HL-60 (cell line): ENCODE results near the gene CSKMT.

Experiments
- DNase-seq, 2 experiments: peaks; one replicate each; pipeline ENCODE4 v3.0.0-alpha.2; 2010 to 2020; ENCODE audit warnings: low read depth in 1 of 2, low spot score in 1 of 2
- H3K27ac ChIP-seq: fragments of 250-450 bp; sonication (Bioruptor Pico); replicated peaks from 2 replicates; pipeline ENCODE4 v1.5.1; 2020; ENCODE audit warnings: mild to moderate bottlenecking, moderate library complexity
- H3K27me3 ChIP-seq: fragments of 250-450 bp; sonication (Bioruptor Pico); 2 replicates; pipeline ENCODE4 v1.5.1; 2021; ENCODE audit warnings: mild to moderate bottlenecking, moderate library complexity; ENCODE audit not compliant: insufficient read depth, poor library complexity, severe bottlenecking
- H3K4me3 ChIP-seq: replicated peaks from 2 replicates; pipeline ENCODE4 v1.5.1; 2011; ENCODE audit warnings: mild to moderate bottlenecking, control low read depth, low read length; ENCODE audit not compliant: insufficient read depth
- GABPA ChIP-seq: IDR thresholded peaks from 2 replicates; pipeline ENCODE4 v1.6.1; 2012; ENCODE audit warnings: low read depth
- POLR2AphosphoS5 ChIP-seq: IDR thresholded peaks from 2 replicates; pipeline ENCODE4 v1.6.1; 2012; ENCODE audit warnings: low read depth
- REST ChIP-seq: IDR thresholded peaks from 2 replicates; pipeline ENCODE4 v1.6.1; 2012; ENCODE audit warnings: low read depth; ENCODE audit not compliant: insufficient replicate concordance
- SPI1 ChIP-seq: IDR thresholded peaks from 2 replicates; pipeline ENCODE4 v1.6.1; 2012; ENCODE audit warnings: low read depth, mild to moderate bottlenecking, borderline replicate concordance
- TF ChIP-seq, protein P1 (sequence below): IDR thresholded peaks from one replicate; pipeline ENCODE4 v1.5.1; 2011; ENCODE audit warnings: low read length, control low read depth, inconsistent platforms; ENCODE audit not compliant: insufficient read depth

The CSKMT gene

DNA sequence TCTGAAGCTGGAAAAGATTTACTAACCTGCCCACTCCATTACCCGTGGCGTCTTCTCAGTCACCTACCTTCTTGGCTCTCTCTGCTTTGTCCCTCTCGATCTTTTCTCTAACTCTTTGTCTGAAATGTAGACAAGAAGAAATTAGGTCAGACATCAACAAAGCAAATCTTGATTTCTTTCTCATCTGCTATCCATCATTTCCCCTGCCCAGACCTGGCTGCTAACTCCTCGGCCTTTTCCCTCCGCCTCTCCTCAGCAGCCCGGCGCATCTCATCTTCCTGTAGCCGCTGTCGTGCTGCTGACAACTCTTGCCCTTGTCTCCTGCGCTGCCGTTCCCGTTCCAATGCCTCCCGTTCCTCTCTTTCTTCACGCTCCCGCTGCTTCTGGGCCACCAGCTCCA lies 12.6 kb downstream of the CSKMT start:
- Histone ChIP-seq H3K27ac (peak overlapping the region; percentile 89), H3K27me3 (no peaks in the 10 kb centered on the region), H3K4me3 (peak overlapping the region; percentile 100)
- no peak for TF ChIP-seq POLR2AphosphoS5
- no peak for DNase-seq

- TF ChIP-seq, protein P1, sequence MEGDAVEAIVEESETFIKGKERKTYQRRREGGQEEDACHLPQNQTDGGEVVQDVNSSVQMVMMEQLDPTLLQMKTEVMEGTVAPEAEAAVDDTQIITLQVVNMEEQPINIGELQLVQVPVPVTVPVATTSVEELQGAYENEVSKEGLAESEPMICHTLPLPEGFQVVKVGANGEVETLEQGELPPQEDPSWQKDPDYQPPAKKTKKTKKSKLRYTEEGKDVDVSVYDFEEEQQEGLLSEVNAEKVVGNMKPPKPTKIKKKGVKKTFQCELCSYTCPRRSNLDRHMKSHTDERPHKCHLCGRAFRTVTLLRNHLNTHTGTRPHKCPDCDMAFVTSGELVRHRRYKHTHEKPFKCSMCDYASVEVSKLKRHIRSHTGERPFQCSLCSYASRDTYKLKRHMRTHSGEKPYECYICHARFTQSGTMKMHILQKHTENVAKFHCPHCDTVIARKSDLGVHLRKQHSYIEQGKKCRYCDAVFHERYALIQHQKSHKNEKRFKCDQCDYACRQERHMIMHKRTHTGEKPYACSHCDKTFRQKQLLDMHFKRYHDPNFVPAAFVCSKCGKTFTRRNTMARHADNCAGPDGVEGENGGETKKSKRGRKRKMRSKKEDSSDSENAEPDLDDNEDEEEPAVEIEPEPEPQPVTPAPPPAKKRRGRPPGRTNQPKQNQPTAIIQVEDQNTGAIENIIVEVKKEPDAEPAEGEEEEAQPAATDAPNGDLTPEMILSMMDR = no peak
- no peak; the same call in 1 of the 2 replicates for TF ChIP-seq SPI1
- Histone ChIP-seq H3K27me3 (no peaks in the 10 kb centered on the region), H3K4me3 (peak overlapping the region; percentile 100), H3K27ac (peak overlapping the region; percentile 89)
- no peak for DNase-seq
These were observed 13.3 kb downstream of the CSKMT start for GRCh38 chr11:62678433-62678769.

DNA sequence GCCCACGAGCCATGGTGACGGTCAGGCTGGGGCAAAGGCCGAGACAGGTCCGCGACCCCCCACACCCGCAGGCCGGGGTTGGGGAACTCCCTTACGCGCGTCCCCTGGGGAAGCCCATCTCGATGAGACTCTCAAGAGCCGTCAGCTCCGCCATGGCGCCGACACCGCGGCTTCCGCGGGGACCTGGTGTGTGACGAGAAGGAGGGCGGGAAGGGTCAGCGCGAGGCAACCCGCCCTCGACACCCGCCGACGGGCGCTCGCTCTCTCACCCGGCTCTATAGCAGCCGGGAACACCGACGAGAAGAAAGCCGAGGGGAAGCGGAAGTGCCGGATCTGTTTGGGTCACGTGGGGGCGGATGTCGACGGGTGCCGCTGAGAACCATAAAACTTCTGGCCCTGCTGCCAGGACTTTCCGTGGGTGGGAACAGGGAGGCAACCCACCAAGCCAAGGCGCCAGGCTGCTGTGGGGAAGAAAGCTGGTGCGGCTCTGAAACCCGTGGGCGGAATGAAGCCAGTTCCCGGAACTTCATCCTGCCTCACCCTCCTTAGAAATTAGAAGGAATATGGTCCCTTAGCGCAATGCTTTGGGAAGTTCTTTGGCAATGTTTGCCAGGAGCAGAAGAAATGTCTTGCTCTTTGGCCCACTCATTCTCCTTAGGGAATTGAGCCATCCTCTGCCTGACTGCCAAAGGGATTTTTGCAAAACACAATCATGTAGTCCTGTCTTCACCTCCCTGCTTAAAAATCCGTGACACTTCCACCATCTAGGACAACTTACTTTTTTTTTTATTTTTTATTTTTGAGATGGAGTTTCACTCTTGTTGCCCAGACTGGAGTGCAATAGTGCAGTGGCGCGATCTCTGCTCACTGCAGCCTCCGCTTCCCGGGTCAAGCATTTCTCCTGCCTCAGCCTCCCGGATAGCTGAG lies 13.9 kb downstream of the CSKMT start, which contains the start of gene UBXN1:
UBXN1 (minus strand) TSS at position 304 of the 927 bp plus-strand sequence; CDS start at position 154, 150 bp downstream.
- H3K27me3 ChIP-seq = no peaks in the 10 kb centered on the region
- DNase-seq = peak; percentile 92
- peak within 1 kb of the TSS; percentile 100 for H3K4me3 ChIP-seq
- TF ChIP-seq SPI1 (peak; percentile 94), REST (peak; percentile 36), GABPA (peak; percentile 84), POLR2AphosphoS5 (peak; percentile 74; the same call in 1 of the 2 replicates)
- TF ChIP-seq, protein P1 = no peak
- peak within 1 kb of the TSS; percentile 89 for H3K27ac ChIP-seq

DNA sequence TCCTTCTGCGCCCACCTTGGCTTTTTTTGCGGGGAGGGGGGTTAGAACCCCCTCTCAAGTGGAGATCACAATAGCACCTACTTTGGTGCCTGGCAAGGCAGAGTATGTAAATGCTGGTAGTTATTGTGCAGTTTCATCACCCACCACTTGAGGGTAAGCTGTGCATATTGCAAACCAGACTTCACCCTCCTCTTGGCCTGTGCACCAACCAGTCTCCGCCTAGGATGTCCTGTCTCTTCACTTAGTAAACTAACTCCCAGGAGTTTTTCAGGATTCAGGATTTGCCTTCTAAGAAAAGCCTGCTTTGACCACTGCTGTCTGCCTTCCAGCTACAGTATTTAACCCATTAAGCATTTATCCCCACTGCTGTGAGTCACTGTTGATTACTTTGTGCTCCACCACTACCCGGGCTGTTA lies 15.7 kb downstream of the CSKMT start:
- Histone ChIP-seq H3K27ac (peak overlapping the region; percentile 31), H3K27me3 (no peaks in the 10 kb centered on the region), H3K4me3 (no peak overlapping the region)
- TF ChIP-seq SPI1 (no peak), POLR2AphosphoS5 (no peak), REST (no peak), GABPA (no peak)
- TF ChIP-seq, protein P1 = peak; percentile 78
- DNase-seq = peak in 1 of 2 experiments; percentile 83
